HEK293T (cell line): ENCODE measurements around the gene CFL2.
A peak's percentile ranks its signal among the peaks of the same experiment; 100 is the strongest.

Experiments used
- CTCF ChIA-PET: fragments of 350-600 bp; formaldehyde crosslinking; extraction: SDS; loops from one replicate; lab custom pipeline; 2021; ENCODE audit warnings: antibody characterized with exemption, inconsistent platforms; lab: Yijun Ruan, JAX
- POLR2A ChIA-PET: fragments of 350-600 bp; formaldehyde crosslinking; extraction: SDS; loops from one replicate; lab custom pipeline; 2020; ENCODE audit warnings: antibody characterized with exemption, inconsistent platforms; lab: Yijun Ruan, JAX
- DNase-seq: peaks from one replicate; pipeline ENCODE4 v3.0.0; 2012; ENCODE audit warnings: mixed read lengths; ENCODE audit errors: extremely low spot score
- ARNT ChIP-seq: fragments of 450-650 bp; IDR thresholded peaks from 2 replicates; pipeline ENCODE4 v1.6.1; 2017; ENCODE audit warnings: mild to moderate bottlenecking
- BHLHE40 ChIP-seq: fragments of 450-650 bp; IDR thresholded peaks from 2 replicates; pipeline ENCODE4 v1.6.1; 2016; ENCODE audit warnings: mild to moderate bottlenecking, moderate library complexity, borderline replicate concordance
- CTBP1 ChIP-seq: fragments of 450-650 bp; IDR thresholded peaks from 2 replicates; pipeline ENCODE4 v1.6.1; 2016; ENCODE audit warnings: borderline replicate concordance
- ELF4 ChIP-seq: fragments of 450-650 bp; IDR thresholded peaks from 2 replicates; pipeline ENCODE4 v1.6.1; 2017; ENCODE audit warnings: antibody characterized with exemption
- FOXA1 ChIP-seq: fragments of 450-650 bp; IDR thresholded peaks from 2 replicates; pipeline ENCODE4 v1.6.1; 2016; ENCODE audit warnings: mild to moderate bottlenecking
- FOXK2 ChIP-seq: fragments of 450-650 bp; IDR thresholded peaks from 2 replicates; pipeline ENCODE4 v1.6.1; 2016; ENCODE audit warnings: mild to moderate bottlenecking
- FOXM1 ChIP-seq: fragments of 450-650 bp; IDR thresholded peaks from 2 replicates; pipeline ENCODE4 v1.6.1; 2017; ENCODE audit warnings: mild to moderate bottlenecking, borderline replicate concordance
- HDGF ChIP-seq: fragments of 450-650 bp; IDR thresholded peaks from 2 replicates; pipeline ENCODE4 v1.6.1; 2017; ENCODE audit warnings: antibody characterized with exemption, borderline replicate concordance
- L3MBTL2 ChIP-seq: fragments of 450-650 bp; conservative IDR thresholded peaks from 2 replicates; pipeline ENCODE4 v1.6.1; 2016; ENCODE audit warnings: mild to moderate bottlenecking
- LEF1 ChIP-seq: fragments of 450-650 bp; IDR thresholded peaks from 2 replicates; pipeline ENCODE4 v1.6.1; 2017; ENCODE audit warnings: mild to moderate bottlenecking, borderline replicate concordance
- NFRKB ChIP-seq: fragments of 450-650 bp; IDR thresholded peaks from 2 replicates; pipeline ENCODE4 v1.6.1; 2016; ENCODE audit warnings: mild to moderate bottlenecking, moderate library complexity
- SP1 ChIP-seq: fragments of 450-650 bp; IDR thresholded peaks from 2 replicates; pipeline ENCODE4 v1.6.1; 2017
- SUZ12 ChIP-seq: fragments of 450-650 bp; IDR thresholded peaks from 2 replicates; pipeline ENCODE4 v1.6.1; 2016; ENCODE audit warnings: mild to moderate bottlenecking
- TARDBP ChIP-seq: fragments of 450-650 bp; IDR thresholded peaks from 2 replicates; pipeline ENCODE4 v1.6.1; 2016
- ZNF384 ChIP-seq: fragments of 450-650 bp; IDR thresholded peaks from 2 replicates; pipeline ENCODE4 v1.6.1; 2016
- TF ChIP-seq, protein P1 (sequence below): fragments of 450-650 bp; IDR thresholded peaks from 2 replicates; pipeline ENCODE4 v1.6.1; 2016

Gene CFL2

DNA sequence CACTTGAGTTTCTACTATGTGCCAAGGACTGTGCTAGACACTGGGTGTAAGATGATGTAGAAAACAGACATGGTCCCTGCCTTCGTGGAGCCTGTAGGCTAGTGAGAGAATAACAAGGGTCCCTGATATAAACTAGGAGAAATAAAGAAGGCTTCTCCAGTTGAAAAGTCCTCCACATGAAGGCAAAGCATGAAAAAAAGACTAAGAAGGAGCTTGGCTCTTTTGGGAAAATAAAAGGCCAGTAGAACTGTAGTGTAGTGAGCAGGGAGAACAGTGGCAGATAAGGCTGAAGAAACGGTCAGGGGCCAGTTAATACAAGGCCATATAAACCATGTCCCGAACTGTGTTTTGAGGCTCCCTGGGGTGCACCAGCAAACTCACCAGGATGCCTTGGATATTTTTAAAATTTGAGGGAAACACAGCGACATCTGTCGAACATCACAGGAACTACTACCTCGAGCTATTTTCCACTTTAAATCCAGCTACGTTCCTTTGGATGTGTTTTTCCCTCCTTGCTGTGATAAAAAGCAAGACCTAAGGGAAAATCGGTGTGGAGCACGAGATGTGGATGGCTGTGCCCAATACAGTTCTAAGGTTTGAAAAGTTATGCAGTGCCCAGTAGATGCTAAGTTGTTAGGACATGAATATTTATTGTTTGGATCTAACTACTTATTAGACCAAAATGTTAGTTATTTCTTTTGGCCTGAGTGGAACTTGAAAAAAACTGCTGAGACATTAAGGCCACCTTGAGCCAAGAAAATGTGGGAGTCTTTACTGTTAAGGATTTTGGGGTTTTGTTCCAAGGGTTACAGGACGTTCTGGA lies 8.5 kb upstream of the CFL2 start:
- TF ChIP-seq ELF4 (no peak), NFRKB (no peak), L3MBTL2 (no peak), ARNT (no peak), SUZ12 (no peak), BHLHE40 (no peak)
- CTCF ChIA-PET, result interaction anchor here (0.5 to 1.8 kb wide), 21 partner anchors 9 to 1003 kb away, joined by 3 to 11 read pairs (median 4); no protein-coding TSS in a partner anchor
- peak; percentile 69 for DNase-seq
- POLR2A ChIA-PET, result interaction anchor here (0.7 to 2.1 kb wide), 3 partner anchors 9 to 152 kb away, joined by 3 to 13 read pairs (median 4); partner anchors contain the start of genes BAZ1A and CFL2

DNA sequence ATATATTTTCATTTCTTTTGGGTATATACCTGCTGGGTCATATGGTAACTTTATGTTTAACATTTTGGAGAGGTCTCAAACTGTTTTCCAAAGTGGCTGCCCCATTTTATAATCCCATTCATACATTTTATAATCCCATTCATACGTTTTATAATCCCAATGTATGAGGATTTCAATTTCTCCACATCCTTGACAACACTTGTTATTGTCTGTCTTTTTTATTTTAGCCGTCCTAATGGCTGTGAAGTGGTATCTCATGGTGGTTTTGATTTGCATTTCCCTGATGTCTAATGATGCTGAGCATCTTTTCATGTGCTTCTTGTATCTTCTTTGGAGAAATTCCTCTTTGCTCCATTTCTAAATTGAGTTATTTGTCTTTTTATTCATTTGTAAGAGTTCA lies 6.7 kb upstream of the CFL2 start:
- DNase-seq, result no peak
- ChIA-PET POLR2A (no interaction called here), CTCF (no interaction called here)
- TF ChIP-seq, protein P1, sequence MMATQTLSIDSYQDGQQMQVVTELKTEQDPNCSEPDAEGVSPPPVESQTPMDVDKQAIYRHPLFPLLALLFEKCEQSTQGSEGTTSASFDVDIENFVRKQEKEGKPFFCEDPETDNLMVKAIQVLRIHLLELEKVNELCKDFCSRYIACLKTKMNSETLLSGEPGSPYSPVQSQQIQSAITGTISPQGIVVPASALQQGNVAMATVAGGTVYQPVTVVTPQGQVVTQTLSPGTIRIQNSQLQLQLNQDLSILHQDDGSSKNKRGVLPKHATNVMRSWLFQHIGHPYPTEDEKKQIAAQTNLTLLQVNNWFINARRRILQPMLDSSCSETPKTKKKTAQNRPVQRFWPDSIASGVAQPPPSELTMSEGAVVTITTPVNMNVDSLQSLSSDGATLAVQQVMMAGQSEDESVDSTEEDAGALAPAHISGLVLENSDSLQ, result no peak
- TF ChIP-seq NFRKB (no peak), SP1 (no peak), LEF1 (no peak), FOXM1 (no peak), ELF4 (no peak), BHLHE40 (no peak), ZNF384 (no peak)

DNA sequence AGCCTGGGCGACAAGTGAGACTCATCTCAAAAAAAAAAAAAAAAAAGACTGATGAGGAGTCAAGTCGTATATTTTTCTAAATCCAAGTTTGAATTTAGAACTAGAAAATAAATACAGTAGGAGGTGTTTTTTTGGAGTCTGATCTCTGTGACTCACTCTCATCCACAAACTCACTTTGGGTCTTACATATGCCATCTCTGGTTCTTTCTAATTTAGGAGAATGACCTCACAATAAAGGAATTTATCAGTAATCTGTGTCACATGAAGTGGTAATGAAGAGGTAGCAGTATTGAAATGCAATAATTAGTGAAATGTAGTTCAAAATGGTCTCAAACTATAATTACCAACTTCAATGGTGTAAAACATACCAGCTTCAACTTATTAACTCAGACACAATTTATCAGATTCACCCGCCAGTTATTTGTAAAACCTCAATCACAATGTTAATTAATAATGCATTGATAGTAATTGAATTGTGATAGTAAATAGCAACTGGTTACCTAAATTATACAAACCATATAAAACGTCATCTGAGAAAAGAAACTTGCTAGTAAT lies 4.4 kb upstream of the CFL2 start:
- no peak for DNase-seq
- ChIA-PET CTCF (interaction anchor here (0.6 kb wide), 1 partner anchor 31 kb away, joined by 3 read pairs; no protein-coding TSS in a partner anchor), POLR2A (interaction anchor here (2.3 kb wide), 1 partner anchor 48 kb away, joined by 5 read pairs; no protein-coding TSS in a partner anchor)
- TF ChIP-seq ELF4 (no peak), FOXM1 (no peak), L3MBTL2 (no peak), HDGF (no peak), TARDBP (no peak), FOXA1 (no peak), FOXK2 (no peak), CTBP1 (no peak), SP1 (no peak), LEF1 (no peak), SUZ12 (no peak), BHLHE40 (no peak), ZNF384 (no peak), NFRKB (no peak), ARNT (no peak)
- TF ChIP-seq, protein P1, result no peak

DNA sequence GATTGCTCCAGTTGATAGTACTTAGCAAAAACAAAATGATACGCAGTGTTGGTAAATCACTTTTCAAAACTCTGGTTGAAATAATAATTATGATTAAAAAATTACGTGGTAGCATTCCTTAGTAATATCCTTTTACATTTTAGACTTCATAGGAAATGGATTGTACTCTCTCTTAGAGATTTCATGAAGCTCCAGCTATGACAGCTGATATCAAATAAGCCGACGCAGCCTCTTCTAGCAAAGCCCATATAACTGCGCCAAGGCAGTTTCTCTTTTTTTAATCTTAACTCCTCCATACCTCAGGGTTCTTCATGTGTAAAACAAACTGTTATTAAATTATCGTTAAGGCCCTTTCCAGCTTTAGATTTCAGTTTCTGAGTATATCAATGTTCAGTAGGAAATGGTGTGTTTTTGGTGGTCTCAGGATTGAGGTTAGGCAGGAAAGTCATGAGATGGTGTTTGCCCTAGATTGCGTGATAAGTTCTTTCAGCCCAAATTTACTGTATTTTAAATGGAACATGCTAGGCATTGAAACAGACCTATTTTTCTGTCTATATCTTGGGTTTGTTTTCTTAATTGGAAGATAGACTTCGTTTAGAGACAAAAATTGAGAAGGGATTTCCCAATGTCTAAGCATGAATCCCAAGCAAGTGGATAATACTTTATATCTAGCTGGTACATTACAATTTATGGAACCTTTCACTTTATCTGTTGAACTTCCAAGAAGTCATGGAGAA lies 902 bp upstream of the CFL2 start:
- TF ChIP-seq ARNT (no peak), SUZ12 (no peak)
- no peak for DNase-seq
- CTCF ChIA-PET, result interaction anchor here (0.5 to 1.4 kb wide), 3 partner anchors 16 to 233 kb away, joined by 3 to 7 read pairs (median 4); no protein-coding TSS in a partner anchor
- POLR2A ChIA-PET, result interaction anchor here (0.6 to 2.2 kb wide), 9 partner anchors 8 to 267 kb away, joined by 3 to 18 read pairs (median 4); partner anchors contain the start of gene SRP54

DNA sequence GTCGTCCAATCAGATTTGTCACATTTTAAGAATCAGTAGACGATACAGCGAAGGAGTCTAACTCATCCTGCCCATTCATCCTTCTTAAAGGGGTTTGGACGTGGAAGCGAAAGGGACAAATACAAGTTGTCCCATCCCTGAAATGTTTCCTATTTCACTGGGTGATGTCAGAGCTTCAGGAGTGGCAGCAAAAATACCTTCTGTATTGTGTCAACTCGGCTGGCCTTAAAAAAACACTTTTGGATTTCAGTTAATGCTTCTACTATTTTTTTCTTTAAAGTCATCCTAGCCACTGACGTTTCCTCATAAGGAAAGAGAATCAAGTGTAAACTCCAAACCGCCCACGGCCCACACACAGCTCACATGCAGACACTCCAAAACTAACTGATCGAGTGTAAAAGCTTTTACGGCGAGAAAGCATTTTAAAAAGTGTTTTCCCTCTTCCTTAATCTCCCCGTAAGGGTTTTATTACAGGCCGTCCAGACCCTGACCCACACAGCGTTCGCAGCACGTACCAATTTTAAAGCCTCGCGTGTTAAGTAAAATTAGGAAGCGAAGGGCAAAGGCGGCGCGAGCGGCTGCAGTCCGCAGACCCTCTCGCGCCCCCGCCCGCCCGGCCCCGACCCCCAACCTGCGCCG lies 593 bp downstream of the CFL2 start:
- DNase-seq, result peak; percentile 13
- POLR2A ChIA-PET, result interaction anchor here (0.5 to 2.2 kb wide), 8 partner anchors 9 to 54 kb away, joined by 3 to 18 read pairs (median 3); no protein-coding TSS in a partner anchor
- no peak for TF ChIP-seq FOXA1
- no peak for TF ChIP-seq TARDBP
- no peak for TF ChIP-seq NFRKB
- TF ChIP-seq LEF1, result no peak
- no peak for TF ChIP-seq ARNT
- TF ChIP-seq SP1, result no peak
- TF ChIP-seq SUZ12, result no peak
- no peak for TF ChIP-seq ELF4
- TF ChIP-seq HDGF, result no peak
- CTCF ChIA-PET, result interaction anchor here (0.8 to 1.2 kb wide), 2 partner anchors 9 to 16 kb away, joined by 4 to 6 read pairs; no protein-coding TSS in a partner anchor
